Ovary (tissue), 9 donors: ENCODE results near the gene VTN. TPM values are rescaled to one million over a fixed set of nuclear protein-coding genes. Genes with fewer than 3 reads are reported as not detected.

Experiments used
- DNase-seq, 5 donors: peaks; one replicate each; pipeline ENCODE4 v3.0.0-alpha.2; 2019 to 2020
- H3K27ac ChIP-seq, 2 donors: fragments of 200-600 bp; one replicate each; pipeline versions ENCODE4 v1.5.1 to v1.8.0; 2019 to 2022
- H3K27me3 ChIP-seq: fragments of 200-600 bp; one replicate; pipeline ENCODE4 v1.8.0; 2022
- H3K36me3 ChIP-seq: fragments of 200-600 bp; sonication (generic); one replicate; pipeline ENCODE4 v1.5.1; 2019
- H3K4me1 ChIP-seq: one replicate; pipeline ENCODE4 v1.8.1; 2013; ENCODE audit warnings: mild to moderate bottlenecking, moderate library complexity; ENCODE audit not compliant: insufficient read depth
- H3K4me3 ChIP-seq: fragments of 200-600 bp; sonication (generic); one replicate; pipeline ENCODE4 v1.5.1; 2017
- H3K9me3 ChIP-seq, 2 donors: fragments of 200-600 bp in 1 of 2; sonication (generic) in 1 of 2; one replicate each; pipeline versions ENCODE4 v1.5.1 to v1.8.1; 2013 to 2019; ENCODE audit warnings: mild to moderate bottlenecking in 1 of 2, moderate library complexity in 1 of 2
- EP300 ChIP-seq: sonication (generic); formaldehyde crosslinking; IDR thresholded peaks from one replicate; pipeline ENCODE4 v1.6.1; 2017; ENCODE audit warnings: antibody characterized with exemption
- POLR2A ChIP-seq: fragments of 450-650 bp; IDR thresholded peaks from one replicate; pipeline ENCODE4 v1.6.1; 2017; ENCODE audit warnings: antibody characterized with exemption, mild to moderate bottlenecking, moderate library complexity
- WGBS, 3 donors: extraction: QIAGEN DNeasy Blood & Tissue Kit in 1 of 3; methylation state at CpG; one replicate each; pipeline versions ENCODE4 v1.1.5 to v1.1.7; 2013 to 2017; 5-methylcytosine and 5-hydroxymethylcytosine counted together
- intact Hi-C, 4 donors: fragments of 100-400 bp; cut with DNase I; formaldehyde crosslinking; loops; one replicate each; pipeline versions ENCODE4 v1.11.0 to v1.15.1; 2022 to 2023
- polyA plus RNA-seq, 2 donors: library from polyadenylated mRNA; stranded (reverse); fragments of 200-250 nt in 1 of 2; fragments of 350-450 nt in 1 of 2; fragmentation: Illumina TruSeq in 1 of 2; extraction: RNeasy Lipid Tissue Mini Kit (QIAGEN cat#74804) in 1 of 2; gene quantifications; one replicate each; pipeline ENCODE4 v1.2.3, GENCODE V29; 2013 to 2014
- total RNA-seq, 7 donors: library from RNA; depleted of rRNA in 2 of 7; stranded (reverse); fragments of >200 nt in 2 of 7; fragmentation: NEBNext Ultra II Directional in 3 of 7; extraction: Animal tissue kit (Norgen Biotek cat#: 25700) in 3 of 7; gene quantifications; one replicate each; pipeline versions ENCODE4 v1.1.0 to v1.2.4, GENCODE V29; 2016 to 2023
- TF ChIP-seq, protein P1 (sequence below), 3 donors: fragments of 450-650 bp in 2 of 3; fragments of 200-600 bp in 1 of 3; IDR thresholded peaks; one replicate each; pipeline versions ENCODE4 v1.5.1 to v1.8.0; 2016 to 2022; ENCODE audit warnings: antibody characterized with exemption in 3 of 3, mild to moderate bottlenecking in 1 of 3
- donor health status: DM: no; HTN: no; CAD: no; lungs with moderate emphysema.
- donor health status: DM: no; HTN: no; CAD: no.
- donor health status: Bipolar disorder and iron deficiency.
- donor health status: DM: yes; HTN: yes; CAD: no.
- donor health status: DM: no; HTN: no; CAD: no.
- donor health status: DM: yes; HTN: yes; CAD: no.

The VTN gene
- total and polyA plus RNA-seq, 9 donors, result 0.25 to 20.5 (median 4.1) TPM; not detected in 1

DNA sequence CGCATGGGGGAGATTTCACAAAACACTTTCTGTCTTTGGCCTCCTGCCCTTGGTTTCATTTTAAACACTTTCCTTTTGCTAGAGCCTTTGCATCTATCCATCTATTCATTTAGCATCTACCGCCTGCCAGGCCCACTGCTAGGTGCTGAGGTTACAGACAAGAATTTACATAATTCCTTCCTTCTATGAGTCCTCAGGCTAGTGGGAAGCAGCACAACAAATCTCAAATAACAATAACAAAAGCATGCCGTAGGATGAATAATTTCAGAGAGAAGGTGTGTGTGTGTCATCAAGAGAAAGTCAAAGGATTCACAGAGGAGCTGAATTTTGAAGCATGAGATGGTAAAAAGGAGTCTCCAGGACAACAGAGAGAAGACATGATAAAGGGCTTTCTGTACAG is 42.0 kb upstream of the VTN start:
- H3K36me3 ChIP-seq, result no peaks in the 10 kb centered on the region
- DNase-seq, result no peak
- no peak overlapping the region for H3K4me3 ChIP-seq
- no peak overlapping the region for H3K27ac ChIP-seq
- no peaks in the 10 kb centered on the region for H3K27me3 ChIP-seq
- no peaks in the 10 kb centered on the region for H3K9me3 ChIP-seq
- intact Hi-C loops, result no loop called here
- WGBS, 3 donors, result 71 to 81% (median 71%) methylated on average over 3 of the region's 3 CpGs
- TF ChIP-seq POLR2A (no peak), EP300 (no peak)
- TF ChIP-seq, protein P1, sequence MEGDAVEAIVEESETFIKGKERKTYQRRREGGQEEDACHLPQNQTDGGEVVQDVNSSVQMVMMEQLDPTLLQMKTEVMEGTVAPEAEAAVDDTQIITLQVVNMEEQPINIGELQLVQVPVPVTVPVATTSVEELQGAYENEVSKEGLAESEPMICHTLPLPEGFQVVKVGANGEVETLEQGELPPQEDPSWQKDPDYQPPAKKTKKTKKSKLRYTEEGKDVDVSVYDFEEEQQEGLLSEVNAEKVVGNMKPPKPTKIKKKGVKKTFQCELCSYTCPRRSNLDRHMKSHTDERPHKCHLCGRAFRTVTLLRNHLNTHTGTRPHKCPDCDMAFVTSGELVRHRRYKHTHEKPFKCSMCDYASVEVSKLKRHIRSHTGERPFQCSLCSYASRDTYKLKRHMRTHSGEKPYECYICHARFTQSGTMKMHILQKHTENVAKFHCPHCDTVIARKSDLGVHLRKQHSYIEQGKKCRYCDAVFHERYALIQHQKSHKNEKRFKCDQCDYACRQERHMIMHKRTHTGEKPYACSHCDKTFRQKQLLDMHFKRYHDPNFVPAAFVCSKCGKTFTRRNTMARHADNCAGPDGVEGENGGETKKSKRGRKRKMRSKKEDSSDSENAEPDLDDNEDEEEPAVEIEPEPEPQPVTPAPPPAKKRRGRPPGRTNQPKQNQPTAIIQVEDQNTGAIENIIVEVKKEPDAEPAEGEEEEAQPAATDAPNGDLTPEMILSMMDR (IDR thresholded peaks at IDR 0.05), result no peak
- H3K4me1 ChIP-seq, result no peaks in the 10 kb centered on the region

DNA sequence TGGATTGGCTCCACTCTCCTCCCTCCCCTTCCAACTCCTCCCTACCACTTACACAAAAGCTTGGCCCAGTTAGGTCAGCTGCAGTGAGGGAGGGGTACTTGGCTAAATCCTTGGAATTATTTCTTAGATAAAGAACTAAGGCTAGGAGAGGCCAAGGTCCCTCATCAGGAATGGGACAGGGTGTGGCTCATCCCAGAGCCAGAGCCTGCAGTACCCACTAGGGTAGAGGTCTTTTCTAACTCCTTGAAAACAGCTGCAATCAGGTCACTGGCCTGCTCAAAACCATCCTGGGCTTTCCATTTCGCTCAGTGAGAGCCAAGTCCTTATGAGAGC is 37.8 kb upstream of the VTN start:
- TF ChIP-seq EP300, result no peak
- TF ChIP-seq POLR2A, result no peak
- TF ChIP-seq, protein P1 (IDR thresholded peaks at IDR 0.05), result no peak
- no peaks in the 10 kb centered on the region for H3K9me3 ChIP-seq
- H3K27me3 ChIP-seq, result no peaks in the 10 kb centered on the region
- intact Hi-C loops, result no loop called here
- no peak for DNase-seq
- no peak overlapping the region for H3K27ac ChIP-seq
- WGBS, 3 donors, result 68 to 95% (median 94%) methylated on average over 1 of the region's 1 CpG
- H3K4me1 ChIP-seq, result peaks cover 7% of the 10 kb centered on the region
- H3K36me3 ChIP-seq, result no peaks in the 10 kb centered on the region
- no peak overlapping the region for H3K4me3 ChIP-seq

DNA sequence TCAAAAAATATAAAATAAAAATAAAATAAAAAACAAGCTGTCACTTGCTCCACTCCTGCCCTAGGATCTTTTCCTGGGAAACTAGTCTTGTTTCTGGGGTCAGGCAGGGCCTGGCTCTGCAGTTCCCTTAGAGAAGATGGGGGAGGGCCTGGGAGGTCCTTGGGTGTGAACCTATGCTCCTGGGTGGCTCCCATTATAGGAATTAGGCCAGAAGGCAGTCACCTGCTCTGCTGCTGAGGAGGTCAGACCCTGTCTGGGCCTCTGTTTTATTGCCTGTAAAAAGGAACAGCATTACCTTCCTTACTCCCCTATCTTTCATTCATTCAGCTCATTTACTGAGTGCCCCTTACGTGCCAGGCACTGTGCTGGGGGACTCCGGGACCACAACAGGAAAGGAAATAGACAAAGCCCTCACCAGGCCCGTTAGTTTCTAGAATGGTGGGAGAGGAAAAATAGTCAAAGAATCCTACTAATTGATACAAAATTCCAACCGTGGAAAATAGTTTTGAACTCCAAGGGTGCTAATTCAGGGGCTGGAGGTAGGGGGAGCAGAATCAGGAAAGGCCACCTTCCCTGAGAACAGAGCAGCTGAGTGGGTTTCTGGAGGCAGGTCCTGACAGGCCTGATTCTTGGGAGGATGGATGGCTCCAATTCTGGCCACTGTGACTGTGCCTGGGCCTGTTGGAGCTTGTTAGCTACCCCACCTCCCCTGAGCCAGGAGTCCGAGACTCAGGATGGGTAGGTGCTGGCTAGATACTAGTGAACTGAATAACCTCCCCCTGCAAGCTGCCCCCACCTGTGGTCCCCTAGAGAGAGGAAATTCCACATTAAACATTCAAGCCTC is 37.2 kb upstream of the VTN start:
- H3K4me1 ChIP-seq, result peaks cover 7% of the 10 kb centered on the region
- H3K27me3 ChIP-seq, result no peaks in the 10 kb centered on the region
- H3K27ac ChIP-seq, result no peak overlapping the region
- H3K4me3 ChIP-seq, result no peak overlapping the region
- no peaks in the 10 kb centered on the region for H3K36me3 ChIP-seq
- WGBS, 3 donors, result 67 to 71% (median 70%) methylated on average over 5 of the region's 5 CpGs
- intact Hi-C loops, result no loop called here
- no peaks in the 10 kb centered on the region for H3K9me3 ChIP-seq
- TF ChIP-seq EP300 (no peak), POLR2A (no peak)
- TF ChIP-seq, protein P1 (IDR thresholded peaks at IDR 0.05), result no peak
- peak in 1 of 5 donors; percentile 16 for DNase-seq

DNA sequence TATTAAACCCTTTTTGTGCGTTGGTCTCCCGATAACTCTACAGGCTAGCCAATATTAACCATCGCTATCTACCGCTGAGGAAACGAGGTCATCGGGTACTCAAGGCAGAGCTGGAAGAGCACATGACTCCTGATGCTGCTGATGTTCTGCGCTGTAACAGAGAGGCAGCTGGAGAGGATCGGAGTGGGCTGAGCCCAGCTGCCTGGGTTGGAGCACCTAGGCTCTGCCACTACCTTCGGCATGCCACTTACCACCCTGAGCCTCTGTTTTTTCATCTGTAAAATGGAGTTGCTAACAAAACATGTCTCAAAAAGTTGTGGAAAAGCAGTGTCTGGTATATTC is 36.3 kb upstream of the VTN start:
- WGBS, 3 donors, result 26 to 36% (median 30%) methylated on average over 9 of the region's 9 CpGs
- H3K36me3 ChIP-seq, result no peaks in the 10 kb centered on the region
- peaks cover 7% of the 10 kb centered on the region for H3K4me1 ChIP-seq
- H3K4me3 ChIP-seq, result peak overlapping the region; percentile 88
- H3K27ac ChIP-seq, result peak overlapping the region in 1 of 2 donors; percentile 9
- TF ChIP-seq EP300 (no peak), POLR2A (no peak)
- TF ChIP-seq, protein P1 (IDR thresholded peaks at IDR 0.05), result no peak
- no peaks in the 10 kb centered on the region for H3K9me3 ChIP-seq
- intact Hi-C loops, result no loop called here
- no peaks in the 10 kb centered on the region for H3K27me3 ChIP-seq
- no peak for DNase-seq
